GM19043 (cell line): ENCODE results near the gene ZBTB46.

ENCODE experiments used
- ATAC-seq: cut with Tn5 transposase; IDR thresholded peaks from one replicate; pipeline ENCODE4 v1.9.1; 2021; ENCODE audit warnings: low read depth; ENCODE audit not compliant: unreplicated experiment

Gene ZBTB46

DNA sequence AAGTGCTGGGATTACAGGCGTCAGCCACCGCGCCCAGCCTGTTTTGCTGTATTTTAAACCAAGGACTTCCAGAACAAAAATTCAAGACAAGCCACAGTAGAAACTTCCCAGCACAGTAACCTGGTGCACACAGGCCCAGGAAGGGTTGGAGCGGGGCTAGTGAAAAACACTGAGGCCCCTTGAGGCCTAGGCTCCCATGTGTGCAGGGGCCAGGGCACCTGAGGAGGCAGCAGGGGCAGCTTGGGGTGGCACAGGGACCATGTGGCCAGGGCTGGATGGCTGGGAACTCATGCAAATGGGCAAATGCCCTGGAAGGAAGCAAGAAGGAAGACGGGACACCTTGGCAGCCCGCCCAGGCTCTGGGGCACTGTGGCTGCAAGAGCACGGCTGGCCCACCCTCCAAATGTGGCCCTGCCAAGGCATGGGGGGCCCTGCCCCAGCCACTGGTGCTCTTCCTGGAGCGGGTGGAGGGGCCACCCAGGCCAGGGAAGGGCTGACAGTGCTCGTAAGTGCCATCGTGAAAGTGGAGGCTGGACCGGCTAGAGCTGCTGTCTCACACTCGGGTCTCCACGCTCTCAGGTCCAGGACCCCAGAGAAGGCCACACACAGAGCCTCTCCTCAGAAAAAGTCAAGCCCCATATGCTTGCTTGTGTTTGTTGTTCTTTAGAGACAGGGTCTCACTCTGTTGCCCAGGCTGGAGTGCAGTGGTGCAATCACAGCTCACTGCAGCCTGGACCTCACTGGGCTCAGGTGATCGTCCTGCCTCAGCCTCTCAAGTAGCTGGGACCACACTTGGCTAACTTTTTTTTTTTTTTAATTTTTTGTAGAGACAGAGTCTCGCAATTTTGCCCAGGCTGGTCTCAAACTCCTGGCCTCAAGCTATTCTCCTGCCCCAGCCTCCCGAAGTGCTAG, 81.2 kb downstream of the ZBTB46 start:
- no peak for ATAC-seq

DNA sequence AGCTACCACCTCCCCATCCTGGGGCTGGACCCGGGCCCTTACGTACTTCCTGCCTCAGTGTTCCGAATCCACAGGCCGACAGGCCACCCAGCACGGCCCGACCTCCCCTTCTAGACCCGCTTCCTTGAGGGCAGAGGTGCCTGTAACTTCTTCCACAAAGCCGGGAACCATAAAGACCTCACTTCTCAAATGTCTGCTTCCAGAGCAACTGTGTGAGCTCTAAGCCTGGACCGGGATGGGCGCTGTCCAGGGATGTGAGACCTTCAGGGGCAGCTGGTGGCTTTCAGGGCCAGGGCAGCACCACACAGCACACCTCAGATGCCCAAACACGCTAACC, 82.2 kb downstream of the ZBTB46 start:
- ATAC-seq: no peak

DNA sequence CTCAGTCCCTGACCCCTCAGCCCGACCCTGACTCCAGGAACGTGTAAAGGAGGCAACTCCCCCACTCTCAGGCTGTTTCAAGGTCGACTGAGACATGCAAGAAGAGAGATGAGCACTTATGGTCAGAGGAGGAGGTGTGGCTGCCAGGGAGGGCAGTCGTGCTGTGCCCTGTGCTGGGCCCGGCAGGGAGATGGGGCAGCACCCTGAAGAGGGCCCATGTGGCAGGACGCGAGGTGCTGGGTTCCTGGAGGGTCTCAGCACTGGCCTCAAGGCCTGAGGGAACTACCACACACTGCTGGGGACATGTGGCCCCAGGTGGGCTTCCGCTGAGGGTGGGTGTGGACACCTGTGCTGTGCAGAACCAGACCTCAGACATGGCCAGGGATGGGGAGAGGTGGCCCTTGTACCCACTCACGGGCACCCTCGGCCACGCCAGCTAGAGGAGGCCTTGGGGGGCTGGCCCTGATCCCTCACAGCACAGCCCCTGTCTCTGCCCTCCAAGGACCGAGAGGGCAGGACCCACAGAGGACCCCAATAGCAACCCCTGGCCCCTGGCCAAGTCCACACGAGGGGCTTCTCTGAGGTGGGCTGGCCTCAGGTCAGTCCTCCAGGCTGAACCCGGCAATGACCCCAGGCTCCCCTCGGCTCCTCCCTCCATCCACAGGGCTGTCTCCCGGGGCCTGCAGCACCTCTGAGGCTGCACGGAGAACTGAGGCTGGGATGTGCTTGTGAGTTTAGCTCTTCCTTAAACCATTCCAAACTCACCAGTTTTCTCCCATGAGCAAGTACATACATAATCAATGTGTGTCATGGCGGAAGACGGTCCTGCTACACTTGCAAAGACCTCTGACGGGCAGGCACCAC, 82.8 kb downstream of the ZBTB46 start:
- no peak for ATAC-seq

DNA sequence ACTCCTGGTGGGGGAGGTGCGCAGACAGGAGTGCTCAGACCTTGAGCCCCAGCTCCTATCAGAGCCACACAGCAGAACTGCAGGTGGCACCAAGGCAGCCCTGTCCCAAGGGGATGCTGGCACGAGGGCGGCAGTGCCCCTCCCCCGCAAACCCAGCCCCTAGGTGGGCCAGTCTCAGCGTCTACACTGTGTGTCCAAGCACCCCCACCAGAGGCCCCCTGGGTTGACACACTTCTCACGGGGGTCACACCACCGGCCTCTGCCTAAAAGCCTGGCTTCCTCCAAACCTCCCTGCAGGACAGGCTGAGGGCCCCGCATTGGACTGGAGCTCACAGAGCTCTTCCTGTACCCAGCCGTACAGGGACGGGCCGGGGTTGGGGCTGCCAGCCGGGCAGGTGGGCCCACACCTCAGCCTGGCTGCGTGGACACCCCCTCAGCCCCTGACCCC, 83.4 kb downstream of the ZBTB46 start:
- no peak for ATAC-seq

DNA sequence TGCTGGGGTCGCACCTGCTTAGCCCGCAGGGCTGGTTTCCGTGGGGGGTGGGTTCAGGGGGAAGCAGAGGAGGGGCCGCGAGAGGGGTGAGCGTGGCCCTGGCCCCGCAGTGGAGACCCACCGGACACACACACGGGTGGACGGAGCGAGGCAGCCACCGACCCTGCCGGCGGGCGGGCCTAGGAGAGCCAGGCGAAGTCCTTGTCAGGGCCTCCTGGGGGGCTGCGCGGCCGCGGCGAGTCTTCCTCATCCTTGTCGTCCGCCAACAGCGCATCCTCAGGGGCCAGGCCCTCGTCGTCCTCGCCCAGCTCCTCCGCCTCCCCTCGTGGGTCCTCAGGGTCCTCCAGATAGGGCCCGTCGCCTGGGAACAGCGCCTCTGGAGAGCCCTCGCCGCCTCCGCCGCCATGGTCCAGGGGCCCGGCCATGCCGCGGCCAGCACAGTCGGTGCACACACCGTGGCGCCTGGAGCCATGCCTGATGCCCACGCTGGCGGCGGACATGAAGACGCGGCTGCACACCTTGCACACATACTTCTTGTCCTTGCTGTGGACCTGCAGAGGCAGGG, 84.2 kb downstream of the ZBTB46 start:
- no peak for ATAC-seq

DNA sequence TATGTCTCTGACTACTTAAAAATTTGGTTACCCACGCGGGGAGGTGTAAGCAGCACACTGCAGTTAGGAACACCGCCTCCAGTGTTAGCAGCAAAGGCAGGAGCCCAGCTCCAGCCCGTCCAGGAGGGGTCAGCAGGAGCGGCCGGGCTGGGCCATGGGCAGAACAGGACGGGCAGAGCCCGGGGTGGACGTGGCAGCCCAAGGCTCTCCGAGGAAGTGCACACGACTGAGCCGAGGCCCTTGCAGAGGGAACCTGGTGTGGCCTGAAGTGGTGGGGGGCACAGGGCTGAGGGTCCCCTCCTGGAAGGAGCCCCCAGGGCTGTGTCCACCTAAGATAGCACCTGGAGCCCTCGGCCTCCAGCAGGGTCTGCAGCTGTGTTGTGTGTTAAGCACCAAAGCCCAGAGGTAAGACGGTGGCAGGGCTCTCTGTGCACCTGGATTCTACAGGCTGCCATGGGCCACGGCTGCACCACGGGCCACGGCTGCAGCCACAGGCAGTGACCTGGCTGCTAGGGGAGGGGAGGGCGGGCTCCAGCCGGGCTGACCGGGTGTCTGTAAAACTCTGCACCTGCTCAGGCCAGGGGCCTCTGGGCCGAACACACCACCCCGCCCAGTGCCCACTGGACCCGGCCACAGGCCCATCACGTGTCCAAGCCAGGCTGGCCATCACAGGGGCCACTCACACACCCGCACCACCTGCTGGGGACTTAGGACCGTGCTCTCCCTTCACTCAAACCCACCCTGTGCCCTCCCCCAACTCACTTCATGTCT, 84.9 kb downstream of the ZBTB46 start:
- ATAC-seq: no peak

DNA sequence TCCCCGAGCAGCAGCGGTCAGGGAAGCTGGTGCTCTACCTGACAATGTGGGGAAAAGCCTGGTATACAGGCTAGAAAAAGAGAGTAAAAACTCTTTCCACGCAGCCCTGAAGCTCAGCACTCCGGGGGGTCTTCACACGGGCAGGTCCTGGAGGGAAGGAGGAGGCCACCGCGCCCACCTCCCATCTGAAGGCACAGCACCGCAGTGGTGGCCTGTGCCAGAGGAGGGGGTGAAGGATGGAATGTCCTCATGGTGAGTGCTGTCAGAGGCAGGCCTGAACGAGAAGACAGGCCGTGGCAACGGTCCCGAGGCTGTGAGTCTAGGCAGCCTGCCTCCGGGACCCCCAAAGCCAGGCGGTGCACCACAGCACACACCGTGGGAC, 85.6 kb downstream of the ZBTB46 start:
- ATAC-seq: no peak

DNA sequence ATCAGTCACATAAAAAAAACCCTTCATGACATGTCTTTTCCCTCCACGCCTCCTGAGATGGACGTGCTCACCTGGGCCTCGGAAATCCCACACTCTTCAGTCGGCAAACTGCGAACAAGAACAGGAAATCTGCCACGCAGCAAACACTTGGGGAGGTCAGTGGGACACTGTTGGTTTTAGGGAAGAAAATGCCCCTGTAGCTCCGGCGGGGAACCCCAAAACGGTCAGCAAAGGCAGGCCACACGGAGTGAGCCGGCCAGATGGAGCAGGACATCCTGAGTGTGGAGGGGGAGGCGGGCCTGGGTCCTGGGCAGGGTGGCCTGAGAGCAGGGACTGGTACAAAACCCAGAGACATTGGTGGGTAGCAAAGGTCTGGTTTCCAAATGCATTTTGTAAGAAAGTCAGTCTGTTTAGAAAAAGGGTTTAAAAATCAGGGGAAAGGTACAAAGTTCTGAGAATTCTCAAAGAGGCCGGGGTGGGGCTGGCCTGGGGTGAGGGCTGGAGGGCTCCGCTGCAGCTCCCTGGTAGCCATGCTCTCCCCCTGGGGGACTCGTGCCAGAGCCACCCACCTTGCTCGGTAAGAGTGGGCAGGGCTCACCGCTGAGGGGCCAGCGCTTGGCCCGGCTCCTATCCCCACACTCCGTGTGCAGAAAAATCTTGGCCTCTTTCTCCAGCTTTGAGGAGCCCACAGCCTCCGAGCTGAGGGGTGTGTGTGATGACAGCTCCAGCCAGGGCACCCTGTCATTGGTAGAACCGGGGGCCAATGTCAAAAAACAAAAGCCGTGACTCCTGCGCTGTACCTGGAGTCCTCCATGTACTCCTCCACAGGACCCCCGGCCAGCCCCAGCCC, 86.3 kb downstream of the ZBTB46 start:
- ATAC-seq: no peak

DNA sequence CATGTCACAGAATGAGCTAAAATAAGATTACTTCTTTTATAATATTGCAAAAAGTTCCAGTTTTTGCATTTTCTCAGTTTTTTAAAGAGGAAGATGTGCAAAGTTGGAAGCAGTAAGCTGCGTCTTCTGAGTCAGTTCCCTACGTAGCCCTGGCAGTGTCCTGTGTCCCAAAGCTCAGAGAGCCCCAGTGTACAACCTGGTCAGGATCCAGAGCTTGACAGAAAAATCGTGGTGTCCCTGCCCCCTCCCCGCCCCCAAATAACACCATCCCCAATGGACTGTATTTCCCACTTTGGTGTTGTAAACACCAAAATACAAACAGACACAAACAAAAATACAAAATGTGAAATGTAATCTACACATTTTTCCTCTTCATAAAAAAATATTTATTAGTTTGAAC, 86.9 kb downstream of the ZBTB46 start:
- ATAC-seq: no peak

DNA sequence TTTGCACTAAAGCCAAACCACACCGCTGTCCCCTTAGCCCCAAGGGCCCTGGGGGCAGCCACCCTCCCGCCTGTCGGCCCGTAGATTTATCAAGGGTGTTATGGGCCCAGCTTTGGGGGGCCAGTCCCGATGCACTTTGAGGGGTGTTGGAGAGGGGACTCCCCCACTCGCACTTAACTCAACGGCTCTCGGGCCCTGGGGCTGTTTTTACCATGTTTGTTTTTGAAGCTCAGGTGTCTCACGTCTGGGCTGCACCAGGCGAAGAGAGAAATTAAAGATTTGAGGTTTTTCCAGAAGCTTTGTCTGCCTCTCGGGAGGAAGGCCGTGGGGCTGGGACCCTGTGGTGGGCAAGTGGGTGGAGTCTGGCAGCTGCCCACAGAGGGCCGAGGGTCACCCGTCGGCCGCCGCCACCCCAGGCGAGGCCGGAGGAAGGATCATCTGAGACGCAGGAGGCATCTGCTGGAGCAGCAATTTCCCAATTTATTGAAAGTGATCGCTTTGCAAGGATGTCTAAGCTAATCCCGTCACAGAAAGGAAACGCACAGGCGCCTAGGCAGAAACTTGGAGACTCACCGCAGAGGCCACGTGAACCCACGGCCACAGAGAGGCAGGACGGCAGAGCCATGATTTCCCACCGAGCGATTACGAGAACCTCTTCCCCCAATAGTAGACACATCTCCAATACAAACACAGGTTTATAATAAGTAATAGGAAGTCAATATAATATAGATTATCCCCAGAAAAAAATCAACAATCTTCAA, 87.7 kb downstream of the ZBTB46 start:
- no peak for ATAC-seq

DNA sequence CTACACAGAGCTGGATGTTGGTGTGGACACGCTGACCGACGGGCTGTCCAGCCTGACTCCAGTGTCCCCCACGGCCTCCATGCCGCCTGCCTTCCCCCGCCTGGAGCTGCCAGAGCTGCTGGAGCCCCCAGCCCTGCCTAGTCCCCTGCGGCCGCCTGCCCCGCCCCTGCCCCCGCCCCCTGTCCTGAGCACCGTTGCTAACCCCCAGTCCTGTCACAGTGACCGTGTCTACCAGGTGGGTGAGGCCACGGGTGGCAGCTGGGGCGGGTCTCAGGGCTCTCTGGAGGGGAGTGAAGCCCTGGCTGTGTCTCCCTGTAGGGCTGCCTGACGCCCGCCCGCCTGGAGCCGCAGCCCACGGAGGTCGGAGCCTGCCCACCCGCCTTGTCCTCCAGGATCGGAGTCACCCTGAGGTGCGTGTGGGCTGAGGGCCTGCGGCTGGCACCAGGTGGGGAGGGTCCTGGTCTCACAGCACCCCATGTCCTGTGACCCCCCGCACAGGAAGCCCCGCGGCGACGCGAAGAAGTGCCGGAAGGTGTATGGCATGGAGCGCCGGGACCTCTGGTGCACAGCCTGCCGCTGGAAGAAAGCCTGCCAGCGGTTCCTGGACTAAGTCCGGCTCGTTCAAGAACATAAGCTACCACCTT, 88.6 kb downstream of the ZBTB46 start:
- ATAC-seq: no peak

DNA sequence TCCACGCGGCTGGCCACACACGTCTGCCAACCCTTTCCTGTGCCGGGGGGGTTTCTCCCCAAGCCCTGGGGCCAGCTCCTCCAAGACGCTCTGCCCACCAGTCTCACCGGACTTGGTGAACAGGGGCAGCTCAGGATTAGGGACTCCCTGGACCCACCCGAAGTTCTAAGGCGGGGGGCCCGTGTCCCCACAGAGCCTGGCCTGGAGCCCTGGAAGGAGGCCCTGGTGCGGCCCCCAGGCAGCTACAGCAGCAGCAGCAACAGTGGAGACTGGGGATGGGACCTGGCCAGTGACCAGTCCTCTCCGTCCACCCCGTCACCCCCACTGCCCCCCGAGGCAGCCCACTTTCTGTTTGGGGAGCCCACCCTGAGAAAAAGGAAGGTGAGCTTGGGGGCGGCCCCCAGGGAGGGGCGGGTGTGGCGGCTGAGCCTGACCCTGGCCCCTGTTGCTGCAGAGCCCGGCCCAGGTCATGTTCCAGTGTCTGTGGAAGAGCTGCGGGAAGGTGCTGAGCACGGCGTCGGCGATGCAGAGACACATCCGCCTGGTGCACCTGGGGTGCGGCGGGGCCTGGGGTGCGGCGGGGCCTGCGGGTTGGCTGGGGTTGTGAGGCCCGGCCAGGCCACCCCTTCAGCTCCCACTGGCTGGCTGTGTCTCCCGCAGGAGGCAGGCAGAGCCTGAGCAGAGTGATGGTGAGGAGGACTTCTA, 89.2 kb downstream of the ZBTB46 start:
- no peak for ATAC-seq

DNA sequence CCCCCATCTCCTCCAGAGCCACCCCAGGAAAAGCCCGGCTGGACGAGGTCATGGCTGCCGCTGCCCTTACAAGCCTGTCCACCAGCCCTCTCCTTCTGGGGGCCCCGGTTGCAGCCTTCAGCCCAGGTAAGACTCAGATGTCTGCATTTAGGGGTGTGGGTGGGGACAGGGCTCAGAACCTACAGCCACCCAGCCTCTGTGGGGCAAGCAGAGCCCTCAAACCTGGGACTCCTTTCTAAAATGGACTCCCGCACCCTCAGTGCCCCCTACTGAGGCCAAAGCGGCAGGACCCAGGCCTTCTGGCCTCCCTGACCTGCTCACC, 89.7 kb downstream of the ZBTB46 start:
- ATAC-seq: no peak

DNA sequence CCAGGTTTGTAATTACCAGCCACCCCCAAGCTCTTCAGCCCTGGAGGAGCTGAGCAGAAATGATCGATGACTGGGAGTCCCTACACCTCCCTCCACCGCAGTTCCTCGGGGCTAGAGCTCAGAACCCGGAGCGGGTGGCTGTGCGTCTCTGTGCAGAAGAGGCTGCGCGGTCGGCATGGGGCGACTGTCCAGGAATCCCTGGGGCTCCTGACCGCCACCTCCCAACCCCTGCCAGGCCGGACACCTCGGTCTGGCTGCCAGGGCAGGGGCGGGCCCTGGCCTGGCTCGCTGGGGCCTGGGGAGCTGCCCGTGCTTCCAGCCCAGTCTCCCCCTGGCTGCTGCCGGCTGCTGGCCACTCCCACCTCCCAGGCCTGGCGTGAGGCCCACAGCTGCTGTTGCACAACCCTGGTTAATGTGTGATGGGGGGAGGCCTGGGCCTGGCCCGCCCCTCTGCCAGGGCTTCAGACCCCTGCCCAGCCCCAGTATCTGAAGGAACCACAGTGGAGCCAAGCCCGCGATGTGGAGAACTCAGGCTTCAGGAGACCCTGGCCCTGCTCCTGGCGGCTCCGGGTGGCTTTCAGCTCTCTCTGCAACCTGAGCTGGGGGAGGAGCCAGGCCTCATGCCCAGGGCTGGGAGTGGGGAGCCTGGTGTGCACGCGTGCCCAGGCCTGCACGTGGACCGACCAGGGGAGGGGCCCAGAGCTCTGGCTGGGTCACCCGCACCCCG, 90.3 kb downstream of the ZBTB46 start:
- ATAC-seq: no peak

DNA sequence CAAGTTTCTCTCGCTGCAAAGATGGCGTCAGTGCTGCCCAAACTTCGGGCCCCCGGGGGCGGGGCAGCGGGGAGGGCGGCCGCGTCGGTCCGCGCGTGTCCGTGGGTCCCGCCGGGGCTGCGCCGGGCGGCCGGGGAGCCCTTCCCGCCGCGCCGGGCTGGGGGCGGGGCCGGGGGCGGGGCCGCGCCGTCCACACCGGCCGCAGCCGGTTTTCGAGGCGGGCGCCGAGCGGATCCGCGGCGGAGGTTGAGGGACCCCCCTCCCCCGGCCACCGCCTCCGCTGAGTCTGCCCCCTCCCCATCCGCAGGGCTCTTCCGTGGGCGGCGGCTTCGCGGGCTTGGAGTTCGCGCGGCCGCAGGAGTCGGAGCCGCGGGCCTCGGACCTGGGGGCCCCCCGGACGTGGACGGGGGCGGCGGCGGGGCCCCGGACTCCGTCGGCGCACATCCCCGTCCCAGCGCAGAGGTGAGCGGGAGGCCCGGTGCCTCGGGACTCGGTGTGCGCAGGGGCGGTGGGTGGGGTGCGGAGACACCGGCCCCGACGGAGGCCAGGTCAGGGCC, 90.9 kb downstream of the ZBTB46 start:
- no peak for ATAC-seq

DNA sequence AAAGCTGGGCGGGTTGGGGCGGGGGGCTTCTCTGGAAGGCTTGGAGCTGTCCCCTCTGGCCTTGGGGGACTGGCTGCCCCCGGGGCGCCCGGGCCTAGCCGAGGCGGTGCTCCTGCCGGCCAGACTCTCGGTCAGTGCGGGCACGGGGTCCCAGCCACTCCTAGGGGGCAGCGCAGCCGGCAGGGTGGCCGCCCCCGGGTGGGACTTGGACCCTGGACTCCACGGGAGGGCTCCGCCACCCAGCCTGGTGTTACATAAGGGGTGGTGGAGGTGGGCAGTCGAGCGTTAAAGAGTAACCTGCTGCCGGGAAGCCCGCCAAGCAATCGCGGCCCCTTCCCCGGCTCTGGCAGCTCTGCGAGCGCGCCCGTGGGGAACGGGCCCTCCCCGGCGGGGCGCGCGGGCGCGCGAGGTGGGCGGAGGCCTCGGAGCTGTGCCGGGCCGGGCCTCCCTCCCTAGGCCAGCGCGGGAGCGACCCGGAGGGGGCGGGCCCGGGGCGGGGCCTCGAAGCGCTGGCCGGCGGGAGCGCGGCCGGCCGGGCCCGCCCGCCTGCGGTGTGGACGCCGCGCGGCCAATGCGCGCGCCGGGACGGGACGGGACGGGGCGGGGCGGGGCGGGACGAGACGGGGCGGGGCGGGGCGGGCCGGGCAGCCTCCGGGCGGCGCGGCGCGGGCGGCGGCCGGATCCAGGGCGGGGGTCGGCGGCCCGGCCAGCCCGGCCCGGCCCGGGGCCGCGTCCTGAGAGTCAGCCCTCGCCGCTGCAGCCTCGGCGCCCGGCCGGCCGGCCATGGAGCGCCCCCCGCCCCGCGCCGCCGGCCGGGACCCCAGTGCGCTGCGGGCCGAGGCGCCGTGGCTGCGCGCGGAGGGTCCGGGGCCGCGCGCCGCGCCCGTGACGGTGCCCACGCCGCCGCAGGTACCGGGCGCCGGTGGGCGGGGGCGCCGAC, 91.7 kb downstream of the ZBTB46 start, which contains the start of gene SLC2A4RG:
SLC2A4RG (plus strand) TSS at position 647 of the 940 bp plus-strand sequence; CDS start at position 784, 137 bp downstream.
- no peak for ATAC-seq
